Measurements from ENCODE around the gene PTPRT. TPM values are rescaled to one million over a fixed set of nuclear protein-coding genes. Genes with fewer than 3 reads are reported as not detected.

Gene PTPRT
- total and polyA plus RNA-seq, 10 of the 15 experiments (the other 5 are each of a cell fraction or from before 2014, with no cell fraction given) = not detected

GRCh38 chr20:42690842-42691437 lies 498.8 kb downstream of the PTPRT start:
- FAIRE-seq (no peak), DNase-seq (ENCODE audit: low read depth, low spot score) (no peak), ATAC-seq (no peak)
- RAD21 ChIA-PET (ENCODE audit: unreplicated experiment) = no interaction called here
- 40% methylated on average over 7 of the region's 7 CpGs for WGBS (ENCODE audit: insufficient coverage, insufficient replicate concordance, low lambda C conversion rate, missing lambda C conversion rate)
- Histone ChIP-seq H2AFZ (ENCODE audit: control insufficient read depth, low read depth, low read length) (no peak overlapping the region), H3K4me2 (ENCODE audit: control insufficient read depth, insufficient read depth) (no peak overlapping the region), H3K9ac (ENCODE audit: control insufficient read depth, insufficient read depth, low read length) (no peak overlapping the region), H4K20me1 (ENCODE audit: control insufficient read depth, insufficient read depth) (no peaks in the 10 kb centered on the region), H3K36me3 (ENCODE audit: control insufficient read depth in 2 of 2, insufficient read depth in 2 of 2, low read length in 1 of 2) (no peaks in the 10 kb centered on the region), H3K4me3 (no peak overlapping the region), H3K27me3 (replicated peaks in 1 of 2; ENCODE audit: control insufficient read depth in 2 of 2, insufficient read depth in 2 of 2, low read length in 1 of 2) (no peaks in the 10 kb centered on the region), H3K27ac (ENCODE audit: control insufficient read depth, insufficient read depth) (no peak overlapping the region), H3K79me2 (ENCODE audit: control insufficient read depth, insufficient read depth, low read length) (no peaks in the 10 kb centered on the region), H3K4me1 (ENCODE audit: control insufficient read depth, insufficient read depth, low read length) (no peaks in the 10 kb centered on the region), H3K9me3 (replicated peaks; ENCODE audit: control insufficient read depth, insufficient read depth, low read length) (no peaks in the 10 kb centered on the region)
- SMC1A ChIA-PET (ENCODE audit: uncharacterized antibody, unreplicated experiment) = no interaction called here
- POLR2A ChIA-PET = no interaction called here
- CTCF ChIA-PET = no interaction called here
- intact Hi-C loops (cut with micrococcal nuclease; ENCODE audit: unreplicated experiment) (no loop called here), in situ Hi-C loops (cut with MboI) (no loop called here)
- BruUV-seq (replicated peaks) = no TSS peak
- TF ChIP-seq ESRRA (IDR thresholded peaks at IDR 0.05; ENCODE audit: low read length) (no peak), GATAD2B (conservative IDR thresholded peaks at IDR 0.05; ENCODE audit: low read depth) (no peak), POLR2AphosphoS2 (IDR thresholded peaks at IDR 0.05; ENCODE audit: low read depth, low read length) (no peak), SPI1 (IDR thresholded peaks at IDR 0.05; ENCODE audit: borderline replicate concordance, insufficient read depth, low read depth, low read length) (no peak), CTCF (IDR thresholded peaks at IDR 0.05 in 2 of 3, conservative IDR thresholded peaks at IDR 0.05 in 1 of 3; ENCODE audit: control insufficient read depth in 2 of 3, extremely low read depth in 1 of 3, insufficient read depth in 1 of 3, low read depth in 3 of 3, low read length in 3 of 3) (no peak), NR2F1 (conservative IDR thresholded peaks at IDR 0.05) (no peak), POLR2A (IDR thresholded peaks at IDR 0.05; ENCODE audit: low read depth, low read length) (no peak), CBFB (IDR thresholded peaks at IDR 0.05; ENCODE audit: low read depth) (no peak)
